ENCODE results near the gene PIP5K1B. TPM values are rescaled to one million over a fixed set of nuclear protein-coding genes. Genes with fewer than 3 reads are reported as not detected.

PIP5K1B gene
- total RNA-seq, 1 experiment from 2014 or later = 2.5 TPM

GRCh38 chr9:68887232-68887631 lies 182.2 kb downstream of the PIP5K1B start:
- Histone ChIP-seq H3K27ac (ENCODE audit: insufficient read length, low read depth, low read length) (no peak overlapping the region), H2BK120ac (ENCODE audit: low read depth, low read length, poor library complexity, severe bottlenecking) (no peak overlapping the region), H3K56ac (ENCODE audit: insufficient read length, low read depth, low read length) (no peak overlapping the region), H2AK5ac (ENCODE audit: insufficient read length, low read length) (no peak overlapping the region), H3K14ac (ENCODE audit: insufficient read depth, low read length) (no peak overlapping the region), H3K27me3 (ENCODE audit: insufficient read depth, low read length) (no peaks in the 10 kb centered on the region), H2BK20ac (ENCODE audit: low read depth, low read length, poor library complexity, severe bottlenecking) (no peak overlapping the region), H3K23me2 (ENCODE audit: insufficient read length, low read depth, low read length, poor library complexity, severe bottlenecking) (no peaks in the 10 kb centered on the region), H3K23ac (ENCODE audit: insufficient read length, low read depth, low read length) (no peak overlapping the region), H3K9me3 (ENCODE audit: control insufficient read depth, low read depth, low read length) (no peaks in the 10 kb centered on the region), H4K8ac (replicated peaks; ENCODE audit: insufficient read length, low read depth, low read length) (no peak overlapping the region), H3K4ac (ENCODE audit: low read depth, low read length) (no peak overlapping the region), H2AFZ (ENCODE audit: low read length) (no peak overlapping the region), H4K20me1 (ENCODE audit: control insufficient read depth, insufficient read depth, insufficient read length) (no peaks in the 10 kb centered on the region), H2BK5ac (ENCODE audit: insufficient read length, low read length) (no peak overlapping the region), H3T11ph (ENCODE audit: low read length) (no peak overlapping the region), H2BK15ac (ENCODE audit: low read depth, low read length) (no peak overlapping the region), H3K9ac (ENCODE audit: extremely low read depth, insufficient read length, low read length) (no peak overlapping the region), H2BK12ac (ENCODE audit: insufficient read length, low read depth, low read length) (no peak overlapping the region), H3K79me1 (ENCODE audit: insufficient read depth, low read depth, low read length, poor library complexity, severe bottlenecking) (no peaks in the 10 kb centered on the region), H3K4me2 (ENCODE audit: insufficient read depth, insufficient read length, low read length) (no peak overlapping the region), H3K79me2 (ENCODE audit: insufficient read depth, low read length) (no peaks in the 10 kb centered on the region), H3K4me1 (ENCODE audit: insufficient read depth, low read length) (0 out of 2 replicates have a peak, but pooled peaks cover 2% of the 10 kb centered on the region), H3K18ac (ENCODE audit: insufficient read length, low read depth, low read length) (no peak overlapping the region), H4K5ac (ENCODE audit: insufficient read length, low read depth, low read length) (no peak overlapping the region), H4K91ac (ENCODE audit: insufficient read length, low read depth, low read length) (no peak overlapping the region)
- no peak for DNase-seq
- Mint-ChIP-seq H3K36me3 (ENCODE audit: insufficient read depth in 1 of 3, low read depth in 3 of 3) (no peaks in the 10 kb centered on the region; a peak in 1 of 7 replicates), H3K27ac (no peak overlapping the region; a peak in 1 of 7 replicates), H3K27me3 (ENCODE audit: low read depth) (no peaks in the 10 kb centered on the region), H3K9me3 (no peaks in the 10 kb centered on the region; a peak in 1 of 5 replicates), H3K4me1 (peaks cover 0 to 2% of the 10 kb centered on the region in 2 experiments; a peak in 2 of 4 replicates), H3K4me3 (no peak overlapping the region)
- TF ChIP-seq CTCF (conservative IDR thresholded peaks at IDR 0.05) = no peak
- WGBS (ENCODE audit: extremely low coverage, insufficient read length, low lambda C conversion rate) = no CpG with 5 or more reads among the region's 1 CpG
